WTC11 (cell line): ENCODE results near the gene SUPT3H.

Source experiments
- CBFB ChIP-seq: sonication (generic); formaldehyde crosslinking; IDR thresholded peaks from 2 replicates; pipeline ENCODE4 v1.8.1; 2022; ENCODE audit warnings: mild to moderate bottlenecking, low read depth, missing genetic modification reagents
- CDX4 ChIP-seq: fragments of 250-450 bp; sonication (Bioruptor Pico); IDR thresholded peaks from 2 replicates; pipeline ENCODE4 v1.9.0; 2021; ENCODE audit warnings: moderate library complexity, mild to moderate bottlenecking, inconsistent platforms, borderline replicate concordance
- CREM ChIP-seq: sonication (generic); formaldehyde crosslinking; IDR thresholded peaks from 2 replicates; pipeline ENCODE4 v1.8.1; 2022; ENCODE audit warnings: mild to moderate bottlenecking, missing genetic modification reagents, moderate library complexity
- ESRRA ChIP-seq: sonication (generic); formaldehyde crosslinking; IDR thresholded peaks from 2 replicates; pipeline ENCODE4 v1.8.1; 2022; ENCODE audit warnings: mild to moderate bottlenecking, missing genetic modification reagents, borderline replicate concordance
- KAT7 ChIP-seq: sonication (generic); formaldehyde crosslinking; IDR thresholded peaks from 2 replicates; pipeline ENCODE4 v1.8.1; 2023; ENCODE audit warnings: missing genetic modification reagents, mild to moderate bottlenecking, borderline replicate concordance
- MAX ChIP-seq: sonication (generic); formaldehyde crosslinking; IDR thresholded peaks from 2 replicates; pipeline ENCODE4 v1.8.0; 2022; ENCODE audit warnings: mild to moderate bottlenecking, missing genetic modification reagents
- USF1 ChIP-seq: sonication (generic); formaldehyde crosslinking; IDR thresholded peaks from 2 replicates; pipeline ENCODE4 v1.8.0; 2022; ENCODE audit warnings: mild to moderate bottlenecking, missing genetic modification reagents
- ZBTB21 ChIP-seq: sonication (generic); formaldehyde crosslinking; IDR thresholded peaks from 2 replicates; pipeline ENCODE4 v1.8.1; 2023; ENCODE audit warnings: mild to moderate bottlenecking, missing genetic modification reagents, borderline replicate concordance
- ZSCAN18 ChIP-seq: fragments of 250-450 bp; sonication (Bioruptor Pico); IDR thresholded peaks from 2 replicates; pipeline ENCODE4 v2.1.2; 2022; ENCODE audit warnings: mild to moderate bottlenecking, moderate library complexity
- TF ChIP-seq, protein P1 (sequence below): fragments of 200-600 bp; IDR thresholded peaks from 2 replicates; pipeline ENCODE4 v1.8.0; 2022; ENCODE audit warnings: antibody characterized with exemption

GRCh38 chr6:45136495-45136894, 241.2 kb downstream of the SUPT3H start:
- TF ChIP-seq MAX (CRISPR knock-in tag) (no peak), ZSCAN18 (CRISPR knock-in tag) (no peak), ZBTB21 (CRISPR knock-in tag) (no peak), USF1 (CRISPR knock-in tag) (no peak), KAT7 (CRISPR knock-in tag) (no peak), ESRRA (CRISPR knock-in tag) (no peak), CBFB (CRISPR knock-in tag) (no peak), CDX4 (CRISPR knock-in tag) (no peak), CREM (CRISPR knock-in tag) (no peak)
- TF ChIP-seq, protein P1, sequence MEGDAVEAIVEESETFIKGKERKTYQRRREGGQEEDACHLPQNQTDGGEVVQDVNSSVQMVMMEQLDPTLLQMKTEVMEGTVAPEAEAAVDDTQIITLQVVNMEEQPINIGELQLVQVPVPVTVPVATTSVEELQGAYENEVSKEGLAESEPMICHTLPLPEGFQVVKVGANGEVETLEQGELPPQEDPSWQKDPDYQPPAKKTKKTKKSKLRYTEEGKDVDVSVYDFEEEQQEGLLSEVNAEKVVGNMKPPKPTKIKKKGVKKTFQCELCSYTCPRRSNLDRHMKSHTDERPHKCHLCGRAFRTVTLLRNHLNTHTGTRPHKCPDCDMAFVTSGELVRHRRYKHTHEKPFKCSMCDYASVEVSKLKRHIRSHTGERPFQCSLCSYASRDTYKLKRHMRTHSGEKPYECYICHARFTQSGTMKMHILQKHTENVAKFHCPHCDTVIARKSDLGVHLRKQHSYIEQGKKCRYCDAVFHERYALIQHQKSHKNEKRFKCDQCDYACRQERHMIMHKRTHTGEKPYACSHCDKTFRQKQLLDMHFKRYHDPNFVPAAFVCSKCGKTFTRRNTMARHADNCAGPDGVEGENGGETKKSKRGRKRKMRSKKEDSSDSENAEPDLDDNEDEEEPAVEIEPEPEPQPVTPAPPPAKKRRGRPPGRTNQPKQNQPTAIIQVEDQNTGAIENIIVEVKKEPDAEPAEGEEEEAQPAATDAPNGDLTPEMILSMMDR, result no peak
